Calu3 (cell line): Measurements from ENCODE around the gene FFAR3. TPM values are rescaled to one million over a fixed set of nuclear protein-coding genes. Genes with fewer than 3 reads are reported as not detected.

Experiments
- BruUV-seq: library from RNA; stranded (reverse); fragments of 400-500 nt; replicated peaks from 2 replicates; lab custom pipeline; 2021; lab: Mats Ljungman, UMichigan
- CTCF ChIA-PET: fragments of 300-600 bp; sonication (Branson Sonifier 250); formaldehyde crosslinking; loops from one replicate; lab custom pipeline; 2022; ENCODE audit warnings: antibody characterized with exemption; lab: Charles Lee
- DNase-seq: peaks from one replicate; pipeline ENCODE4 v3.0.0; 2022
- H3K27ac Mint-ChIP-seq: one replicate; pipeline ENCODE4 v1.8.0; 2022; ENCODE audit warnings: mixed read lengths; ENCODE audit not compliant: unreplicated experiment
- H3K27me3 Mint-ChIP-seq: one replicate; pipeline ENCODE4 v1.8.0; 2022; ENCODE audit warnings: mixed read lengths; ENCODE audit not compliant: unreplicated experiment
- H3K36me3 Mint-ChIP-seq: one replicate; pipeline ENCODE4 v1.8.0; 2022; ENCODE audit warnings: mild to moderate bottlenecking, moderate library complexity, mixed read lengths; ENCODE audit not compliant: insufficient read depth, unreplicated experiment
- H3K4me1 Mint-ChIP-seq: one replicate; pipeline ENCODE4 v1.8.0; 2022; ENCODE audit warnings: mild to moderate bottlenecking, low read depth, mixed read lengths; ENCODE audit not compliant: unreplicated experiment
- H3K4me3 Mint-ChIP-seq: one replicate; pipeline ENCODE4 v1.8.0; 2022; ENCODE audit warnings: mild to moderate bottlenecking, low read depth, moderate library complexity, mixed read lengths; ENCODE audit not compliant: unreplicated experiment
- H3K9me3 Mint-ChIP-seq: one replicate; pipeline ENCODE4 v1.8.0; 2022; ENCODE audit warnings: low read depth, mixed read lengths; ENCODE audit not compliant: unreplicated experiment
- CTCF ChIP-seq: fragments of 200-600 bp; IDR thresholded peaks from one replicate; pipeline ENCODE4 v1.8.0; 2022; ENCODE audit warnings: antibody characterized with exemption; ENCODE audit not compliant: unreplicated experiment
- intact Hi-C: fragments of 100-400 bp; cut with micrococcal nuclease; formaldehyde crosslinking; loops from one replicate; pipeline ENCODE4 v1.10.0; 2022; ENCODE audit not compliant: unreplicated experiment
- total RNA-seq: library from RNA; stranded (reverse); gene quantifications from 2 replicates; pipeline ENCODE4 v1.2.3, GENCODE V29; 2022

Gene FFAR3
- total RNA-seq, 1 experiment from 2014 or later: not detected

- Mint-ChIP-seq H3K27ac (no peak overlapping the region), H3K4me1 (no peaks in the 10 kb centered on the region), H3K4me3 (no peak overlapping the region), H3K9me3 (peaks cover 8% of the 10 kb centered on the region), H3K36me3 (no peaks in the 10 kb centered on the region), H3K27me3 (no peaks in the 10 kb centered on the region)
- TF ChIP-seq CTCF: no peak
- CTCF ChIA-PET: no interaction called here
- DNase-seq: no peak
- intact Hi-C loops: no loop called here
- no TSS peak for BruUV-seq
Measured at GRCh38 chr19:35389192-35389861, 31.1 kb downstream of the FFAR3 start.

DNA sequence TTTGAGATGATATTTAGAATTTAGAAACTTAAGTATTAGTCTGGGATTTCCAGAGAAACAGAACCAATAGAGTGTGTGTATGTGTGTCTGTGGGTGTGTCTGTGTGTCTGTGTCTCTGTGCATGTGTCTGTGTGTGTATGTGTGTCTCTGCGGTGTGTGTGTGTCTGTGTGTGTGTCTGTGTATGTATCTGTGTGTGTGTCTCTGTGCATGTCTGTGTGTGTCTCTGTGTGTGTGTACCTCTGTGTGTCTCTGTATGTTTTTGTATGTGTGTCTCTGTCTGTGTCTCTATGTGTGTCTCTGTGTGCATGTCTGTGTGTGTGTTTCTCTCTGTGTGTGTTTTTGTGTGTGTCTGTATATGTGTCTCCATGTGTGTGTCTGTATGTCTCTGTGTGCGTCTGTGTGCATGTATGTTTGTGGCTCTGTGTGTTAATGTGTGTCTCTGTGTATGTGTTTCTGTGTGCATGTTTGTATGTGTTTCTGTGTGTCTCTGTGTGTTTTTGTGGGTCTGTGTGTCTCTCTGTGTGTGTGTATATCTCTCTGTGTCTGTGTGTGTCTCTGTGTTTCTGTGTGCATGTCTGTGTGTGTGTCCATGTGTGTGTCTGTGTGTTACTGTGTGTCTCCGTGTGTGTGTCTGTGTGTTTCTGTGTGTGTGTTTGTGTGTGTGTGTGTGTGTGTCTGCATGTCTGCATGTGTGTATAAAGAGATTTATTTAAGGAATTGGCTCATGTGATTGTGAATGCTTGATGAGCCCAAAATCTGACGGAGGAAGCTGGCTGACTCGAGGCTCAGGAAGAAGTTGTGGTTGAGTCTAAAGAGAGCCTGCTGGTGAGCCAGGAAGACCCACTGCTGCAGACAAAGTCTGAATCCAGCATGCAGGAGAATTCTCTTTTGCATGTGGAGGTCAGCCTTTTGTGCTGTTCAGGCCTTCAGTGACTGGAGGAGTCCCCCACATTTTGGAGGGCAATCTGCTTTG lies 34.8 kb downstream of the FFAR3 start:
- no peak for DNase-seq
- Mint-ChIP-seq H3K27ac (no peak overlapping the region), H3K36me3 (no peaks in the 10 kb centered on the region), H3K27me3 (peaks cover 2% of the 10 kb centered on the region), H3K9me3 (peaks cover 2% of the 10 kb centered on the region), H3K4me3 (no peak overlapping the region), H3K4me1 (no peaks in the 10 kb centered on the region)
- CTCF ChIA-PET: no interaction called here
- no TSS peak for BruUV-seq
- TF ChIP-seq CTCF: no peak
- intact Hi-C loops: no loop called here

DNA sequence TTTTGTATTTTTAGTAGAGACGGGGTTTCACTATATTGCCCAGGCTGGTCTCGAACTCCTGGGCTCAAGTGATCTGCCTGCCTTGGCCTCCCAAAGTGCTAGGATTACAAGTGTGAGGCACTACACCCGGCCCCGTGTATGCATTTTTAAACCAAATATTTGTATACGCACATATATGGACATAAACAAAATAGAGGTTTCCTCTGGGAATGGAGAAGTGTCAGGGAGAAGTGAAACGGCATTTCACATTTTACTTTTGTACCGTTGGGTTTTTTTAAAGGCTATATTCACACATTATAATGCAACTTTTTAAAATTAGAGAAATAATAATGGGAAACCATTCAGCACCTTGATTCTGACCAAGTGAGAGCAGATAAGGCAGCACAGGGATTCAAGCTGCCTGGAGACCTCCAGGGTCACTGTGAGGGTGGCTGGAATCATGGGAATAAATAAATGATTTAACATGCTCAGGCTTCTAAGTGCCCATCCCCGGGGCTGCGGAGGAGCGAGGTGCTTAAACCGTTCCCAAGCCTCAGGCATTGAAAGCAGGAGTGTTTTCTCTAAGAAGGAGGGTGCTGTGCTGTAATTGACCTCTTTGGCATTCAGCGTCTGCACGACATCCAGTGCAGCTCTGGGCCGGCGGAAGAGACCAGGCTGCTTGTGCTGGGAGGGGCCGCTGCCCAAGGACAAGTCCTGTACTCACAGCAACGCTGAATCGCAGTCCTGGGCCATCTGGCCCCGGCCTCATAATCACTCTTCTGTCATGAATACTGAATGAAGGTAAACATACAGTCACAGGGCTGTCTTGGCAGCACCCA lies 37.3 kb downstream of the FFAR3 start:
- Mint-ChIP-seq H3K36me3 (no peaks in the 10 kb centered on the region), H3K9me3 (no peaks in the 10 kb centered on the region), H3K4me1 (no peaks in the 10 kb centered on the region), H3K27me3 (peaks cover 28% of the 10 kb centered on the region), H3K4me3 (no peak overlapping the region), H3K27ac (no peak overlapping the region)
- CTCF ChIA-PET: interaction anchor here (0.7 kb wide), 1 partner anchor 25 kb away, joined by 3 read pairs; no protein-coding TSS in a partner anchor
- DNase-seq: no peak
- BruUV-seq: no TSS peak
- TF ChIP-seq CTCF: no peak
- intact Hi-C loops: no loop called here

DNA sequence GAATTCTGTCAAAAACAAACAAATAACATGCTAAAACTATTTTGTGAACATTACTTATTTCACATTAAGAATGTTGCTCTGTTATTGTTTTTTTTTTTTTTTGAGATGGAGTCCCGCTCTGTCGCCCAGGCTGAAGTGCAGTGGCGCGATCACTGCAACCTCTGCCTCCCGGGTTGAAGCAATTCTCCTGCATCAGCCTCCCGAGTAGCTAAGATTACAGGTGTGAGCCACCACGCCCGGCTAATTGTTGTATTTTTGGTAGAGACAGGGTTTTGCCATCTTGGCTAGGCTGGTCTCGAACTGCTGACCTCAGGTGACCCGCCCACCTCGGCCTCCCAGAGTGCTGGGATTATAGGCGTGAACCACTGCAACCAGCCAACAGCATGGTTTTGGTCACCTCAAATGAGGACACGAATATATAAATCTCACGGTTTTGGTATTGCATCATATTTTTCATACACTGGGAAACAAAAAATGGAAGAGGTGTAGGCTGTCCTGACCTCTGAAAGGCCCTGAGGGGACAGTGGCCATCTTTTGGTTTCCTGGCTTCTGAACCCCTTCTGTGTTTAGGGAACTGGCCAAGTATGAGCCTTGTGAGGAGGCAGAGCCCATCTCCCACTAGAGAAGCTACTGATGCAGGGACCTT lies 38.1 kb downstream of the FFAR3 start:
- DNase-seq: no peak
- CTCF ChIA-PET: interaction anchor here (0.7 to 1.0 kb wide), 2 partner anchors 25 to 30 kb away, joined by 3 to 7 read pairs; no protein-coding TSS in a partner anchor
- no TSS peak for BruUV-seq
- Mint-ChIP-seq H3K4me3 (no peak overlapping the region), H3K36me3 (no peaks in the 10 kb centered on the region), H3K27ac (no peak overlapping the region), H3K27me3 (peaks cover 36% of the 10 kb centered on the region), H3K9me3 (no peaks in the 10 kb centered on the region), H3K4me1 (no peaks in the 10 kb centered on the region)
- intact Hi-C loops: no loop called here
- TF ChIP-seq CTCF: no peak
